Measurements from ENCODE around the gene PALD1.

GRCh38 chr10:70465278-70465677, 13.3 kb upstream of the PALD1 start:
- no peak for TF ChIP-seq EZH2phosphoT487 (IDR thresholded peaks at IDR 0.05; ENCODE audit: borderline replicate concordance)
- no peak for TF ChIP-seq CBX3 (IDR thresholded peaks at IDR 0.05; ENCODE audit: low read depth)
- no peak for TF ChIP-seq EZH2 (IDR thresholded peaks at IDR 0.05)
- TF ChIP-seq CTCF (IDR thresholded peaks at IDR 0.05 in 2 of 3, conservative IDR thresholded peaks at IDR 0.05 in 1 of 3; ENCODE audit: borderline replicate concordance in 1 of 3, insufficient read depth in 1 of 3, low read depth in 2 of 3, low read length in 2 of 3), result no peak
- no peak for TF ChIP-seq SIN3A (IDR thresholded peaks at IDR 0.05; ENCODE audit: low read depth)
- no peak for TF ChIP-seq POLR2A (IDR thresholded peaks at IDR 0.05; ENCODE audit: borderline replicate concordance, extremely low read depth, insufficient read depth, insufficient read length)
- no peak for TF ChIP-seq CEBPB (IDR thresholded peaks at IDR 0.05; ENCODE audit: low read depth)
- TF ChIP-seq ZFX (IDR thresholded peaks at IDR 0.05), result no peak
- no peak for TF ChIP-seq SP1 (IDR thresholded peaks at IDR 0.05; ENCODE audit: low read depth)
- TF ChIP-seq RAD21 (IDR thresholded peaks at IDR 0.05; ENCODE audit: low read depth), result no peak
- TF ChIP-seq POLR2AphosphoS5 (IDR thresholded peaks at IDR 0.05; ENCODE audit: low read depth, low read length), result no peak

All from HCT116 (cell line).